GM12878 (cell line): Measurements from ENCODE around the gene PHF3. TPM values are rescaled to one million over a fixed set of nuclear protein-coding genes. Genes with fewer than 3 reads are reported as not detected.

Experiments
- BRCA1 ChIP-seq: IDR thresholded peaks from 2 replicates; pipeline ENCODE4 v1.6.1; 2011; ENCODE audit warnings: low read depth, low read length, improper control_type of control experiment
- CBFB ChIP-seq: IDR thresholded peaks from 2 replicates; pipeline ENCODE4 v1.6.1; 2016; ENCODE audit warnings: antibody characterized with exemption, low read depth
- CREM ChIP-seq: IDR thresholded peaks from 2 replicates; pipeline ENCODE4 v1.6.1; 2014; ENCODE audit warnings: antibody characterized with exemption, low read depth
- CTCF ChIP-seq, 3 experiments: IDR thresholded peaks in 2 of 3; conservative IDR thresholded peaks in 1 of 3; 2 replicates each; pipeline ENCODE4 v1.5.1; 2011; ENCODE audit warnings: low read depth in 3 of 3, low read length in 3 of 3, mild to moderate bottlenecking in 3 of 3, control low read depth in 2 of 3, moderate library complexity in 2 of 3, inconsistent platforms in 1 of 3, mixed read lengths in 1 of 3; ENCODE audit not compliant: control insufficient read depth in 2 of 3, insufficient read depth in 1 of 3; ENCODE audit errors: extremely low read depth in 1 of 3
- FOXM1 ChIP-seq: IDR thresholded peaks from 2 replicates; pipeline ENCODE4 v1.6.1; 2012; ENCODE audit warnings: low read depth, mild to moderate bottlenecking, inconsistent platforms, low read length, moderate library complexity
- HCFC1 ChIP-seq: fragments of 150-350 bp; IDR thresholded peaks from 2 replicates; pipeline ENCODE4 v1.6.1; 2014; ENCODE audit warnings: low read length
- HSF1 ChIP-seq: fragments of 150-350 bp; IDR thresholded peaks from 2 replicates; pipeline ENCODE4 v1.6.1; 2014; ENCODE audit warnings: mild to moderate bottlenecking, low read depth, low read length
- IKZF1 ChIP-seq: fragments of 450-650 bp; conservative IDR thresholded peaks from 2 replicates; pipeline ENCODE4 v1.6.1; 2017; ENCODE audit warnings: antibody characterized with exemption, mild to moderate bottlenecking
- IKZF2 ChIP-seq, 2 experiments: fragments of 450-650 bp; IDR thresholded peaks; 2 replicates each; pipeline ENCODE4 v1.6.1; 2017; ENCODE audit warnings: mild to moderate bottlenecking in 2 of 2, moderate library complexity in 2 of 2
- LARP7 ChIP-seq: fragments of 450-650 bp; IDR thresholded peaks from 2 replicates; pipeline ENCODE4 v1.6.1; 2017; ENCODE audit warnings: mild to moderate bottlenecking
- MTA2 ChIP-seq: fragments of 450-650 bp; IDR thresholded peaks from 2 replicates; pipeline ENCODE4 v1.6.1; 2016; ENCODE audit warnings: low read depth, mild to moderate bottlenecking, moderate library complexity
- NR2C1 ChIP-seq: fragments of 450-650 bp; IDR thresholded peaks from 2 replicates; pipeline ENCODE4 v1.6.1; 2017; ENCODE audit warnings: antibody characterized with exemption, mild to moderate bottlenecking, moderate library complexity
- RB1 ChIP-seq: fragments of 450-650 bp; formaldehyde crosslinking; IDR thresholded peaks from 2 replicates; pipeline ENCODE4 v1.6.1; 2017; ENCODE audit warnings: mild to moderate bottlenecking, borderline replicate concordance
- RUNX3 ChIP-seq: IDR thresholded peaks from 2 replicates; pipeline ENCODE4 v1.6.1; 2012; ENCODE audit warnings: low read length, inconsistent platforms
- SPI1 ChIP-seq: IDR thresholded peaks from 2 replicates; pipeline ENCODE4 v1.6.1; 2011; ENCODE audit warnings: low read depth, mild to moderate bottlenecking, low read length, moderate library complexity, borderline replicate concordance; ENCODE audit not compliant: insufficient read depth
- SREBF1 ChIP-seq: IDR thresholded peaks from 2 replicates; pipeline ENCODE4 v1.6.1; 2012; ENCODE audit warnings: mild to moderate bottlenecking, low read length
- TARDBP ChIP-seq: IDR thresholded peaks from 2 replicates; pipeline ENCODE4 v1.6.1; 2016; ENCODE audit warnings: borderline replicate concordance
- TCF3 ChIP-seq: IDR thresholded peaks from 2 replicates; pipeline ENCODE4 v1.6.1; 2012; ENCODE audit warnings: low read depth, mild to moderate bottlenecking, low read length, borderline replicate concordance; ENCODE audit not compliant: insufficient read depth
- ZBTB33 ChIP-seq: fragments of 450-650 bp; IDR thresholded peaks from 2 replicates; pipeline ENCODE4 v1.6.1; 2017; ENCODE audit warnings: mild to moderate bottlenecking
- ZBTB40 ChIP-seq: fragments of 450-650 bp; IDR thresholded peaks from 2 replicates; pipeline ENCODE4 v1.6.1; 2016; ENCODE audit warnings: mild to moderate bottlenecking, moderate library complexity, borderline replicate concordance
- polyA plus RNA-seq, 11 experiments: library from polyadenylated mRNA; depleted of rRNA in 4 of 11; unstranded in 6 of 11; stranded (reverse) in 5 of 11; fragments of >200 nt; fragmentation: Nextera tagmentation in 4 of 11; fragmentation: Illumina TruSeq in 1 of 11; extraction: Ambion mirVana in 4 of 11; extraction: Trizol in 1 of 11; gene quantifications; 1 replicate in 1 of 11; 2 replicates in 10 of 11; pipeline versions ENCODE4 v1.2.1 to v1.2.3, GENCODE V29; 2011 to 2016; ENCODE audit warnings: inconsistent platforms in 2 of 11, missing spikeins in 2 of 11, low read depth in 1 of 11
- total RNA-seq, 4 experiments: library from RNA; depleted of rRNA in 3 of 4; stranded (reverse); fragments of >200 nt in 3 of 4; fragmentation: Illumina TruSeq in 1 of 4; extraction: Trizol in 1 of 4; gene quantifications; 2 replicates each; pipeline versions ENCODE4 v1.2.1 to v1.2.3, GENCODE V29; 2013 to 2021

PHF3 gene
- total and polyA plus RNA-seq, 10 of the 15 experiments (the other 5 are each of a cell fraction or from before 2014, with no cell fraction given), result 8.3 to 61.5 (median 26.6) TPM

- peak; percentile 1; the same call in 1 of the 2 replicates for TF ChIP-seq SPI1
- peak; percentile 7; the same call in 1 of the 2 replicates for TF ChIP-seq SREBF1
- TF ChIP-seq HCFC1, result peak; percentile 58
- no peak for TF ChIP-seq ZBTB33
- TF ChIP-seq CBFB, result 0 out of 2 replicates have a peak, but pooled peaks have one; percentile 59
- TF ChIP-seq HSF1, result no peak
- peak; percentile 29; the same call in 1 of the 2 replicates for TF ChIP-seq RUNX3
- peak; percentile 16 to 55; a peak in 2 of 4 replicates for TF ChIP-seq IKZF2 (IDR thresholded peaks at IDR 0.05)
- peak; percentile 58; the same call in 1 of the 2 replicates for TF ChIP-seq RB1
- TF ChIP-seq NR2C1, result peak; percentile 46; the same call in 1 of the 2 replicates
- no peak for TF ChIP-seq TARDBP
- TF ChIP-seq FOXM1, result peak; percentile 30; the same call in 1 of the 2 replicates
- no peak for TF ChIP-seq BRCA1
- peak; percentile 45; the same call in 1 of the 2 replicates for TF ChIP-seq CREM
- no peak for TF ChIP-seq TCF3
- TF ChIP-seq ZBTB40, result no peak
- TF ChIP-seq IKZF1, result peak; percentile 56
- 0 out of 2 replicates have a peak, but pooled peaks have one; percentile 36 for TF ChIP-seq MTA2
- peak; percentile 88 to 94 (median 93); a peak in 5 of 6 replicates for TF ChIP-seq CTCF (IDR thresholded peaks at IDR 0.05 in 2 of 3, conservative IDR thresholded peaks at IDR 0.05 in 1 of 3; ENCODE audit: control insufficient read depth in 2 of 3, extremely low read depth in 1 of 3, insufficient read depth in 1 of 3, low read depth in 3 of 3, low read length in 3 of 3)
- peak; percentile 72; the same call in 1 of the 2 replicates for TF ChIP-seq LARP7
Measured at GRCh38 chr6:63598049-63599036, 37.3 kb upstream of the PHF3 start (continued).
